Nasal cavity respiratory epithelium epithelial cell of viscerocranial mucosa (primary cell): ENCODE measurements around the gene SLC37A2. TPM values are rescaled to one million over a fixed set of nuclear protein-coding genes. Genes with fewer than 3 reads are reported as not detected.

Experiments
- total RNA-seq: library from RNA; depleted of rRNA; stranded (reverse); fragments of >200 nt; gene quantifications from 2 replicates; pipeline ENCODE4 v1.2.3, GENCODE V29; 2014

Gene SLC37A2
- total RNA-seq = 26.7 and 39.7 TPM in 2 replicates

DNA sequence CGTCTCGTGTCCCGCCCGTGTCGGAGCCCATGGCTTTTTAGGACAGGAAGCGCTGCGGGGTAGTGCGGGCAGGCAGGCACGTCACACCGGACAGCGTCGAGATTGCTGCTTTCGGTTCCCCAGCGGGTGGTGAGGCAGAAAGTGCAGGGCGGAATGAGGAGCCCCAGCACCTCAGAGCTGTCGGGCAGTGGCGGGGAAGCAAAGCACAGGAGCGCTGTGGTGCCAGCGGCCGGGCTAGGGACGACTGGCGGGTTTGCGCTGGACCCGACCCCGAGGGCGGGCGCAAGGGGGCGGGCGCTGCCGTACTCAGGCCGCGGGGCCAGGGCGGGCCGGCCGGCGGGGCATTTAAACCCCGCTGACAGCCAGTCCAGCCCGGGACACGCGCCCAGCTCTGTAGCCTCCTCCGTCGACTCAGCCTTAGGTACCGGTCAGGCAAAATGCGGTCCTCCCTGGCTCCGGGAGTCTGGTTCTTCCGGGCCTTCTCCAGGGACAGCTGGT lies at the start of gene SLC37A2:
Gene SLC37A2, plus strand, starts transcription at position 375 of the 498 bp plus-strand sequence. Its CDS starts 63 bp downstream, at position 438.

DNA sequence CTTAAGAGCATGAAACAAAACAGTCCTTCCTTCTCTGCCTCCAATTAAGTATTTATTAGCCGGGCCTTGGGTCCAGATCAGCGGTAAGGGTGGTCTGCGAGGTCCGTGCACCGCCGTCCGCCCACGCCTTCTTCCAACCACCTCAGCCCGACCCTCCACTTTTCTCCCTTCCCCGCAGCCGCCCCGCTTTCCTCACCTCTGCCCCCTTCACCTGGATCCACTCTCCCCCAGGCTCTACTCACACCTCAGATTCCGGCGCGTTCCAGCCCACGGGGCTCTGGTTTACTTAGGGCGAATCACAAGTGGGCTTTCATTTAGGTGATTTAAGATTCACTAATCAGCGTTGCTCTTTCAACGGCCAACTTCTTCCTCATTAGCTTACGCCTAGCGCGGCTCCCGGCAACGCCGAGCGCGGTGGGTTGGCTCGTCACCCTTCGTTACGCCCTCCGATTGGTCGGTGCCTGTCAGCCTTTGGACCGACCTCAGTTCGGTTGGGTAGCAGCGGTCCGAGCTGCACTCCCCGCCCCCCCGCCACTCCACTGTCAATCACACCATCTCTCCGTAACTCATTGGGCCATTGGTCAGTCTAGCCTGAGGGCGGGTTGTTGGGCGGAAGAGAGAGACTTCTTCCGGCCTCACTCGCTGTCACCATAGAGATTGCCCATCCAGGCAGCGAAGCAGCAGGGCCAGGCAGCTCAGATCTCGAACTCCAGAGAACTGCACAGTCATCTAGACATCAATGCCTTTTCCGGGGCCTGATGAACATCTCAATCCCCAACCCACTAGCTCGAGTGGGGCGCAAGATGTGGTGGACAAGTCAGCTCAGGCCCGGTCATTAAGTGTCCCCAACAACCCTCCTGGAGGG lies 48.5 kb downstream of the SLC37A2 start, which contains the start of gene TMEM218:
Gene TMEM218, minus strand, starts transcription at position 284 of the 865 bp plus-strand sequence. CDS start 9,385 bp downstream, outside the sequence.

Other genes with a start within 250 kb of the SLC37A2 start
- gene ROBO3, start 197.9 kb upstream of the SLC37A2 start, total RNA-seq = 8.5 and 56.0 TPM in 2 replicates
- under 0.01 TPM in 1 of 2 replicates, not detected in the other for gene ROBO4, start 165.4 kb upstream of the SLC37A2 start, total RNA-seq
- not detected in 2 replicates for gene HEPN1, start 144.1 kb upstream of the SLC37A2 start, total RNA-seq
- gene HEPACAM, start 127.3 kb upstream of the SLC37A2 start, total RNA-seq = not detected in 2 replicates
- 1.00 and 3.1 TPM in 2 replicates for gene CCDC15, start 109.1 kb upstream of the SLC37A2 start, total RNA-seq
- gene TMEM218, start 48.3 kb downstream of the SLC37A2 start, total RNA-seq = 21.3 and 36.6 TPM in 2 replicates
- under 0.01 TPM in 1 of 2 replicates, not detected in the other for gene PKNOX2, start 101.4 kb downstream of the SLC37A2 start, total RNA-seq